Neuron (in vitro differentiated cells): ENCODE measurements around the gene MAMDC2.

Source experiments
- H2AFZ ChIP-seq: one replicate; pipeline ENCODE4 v1.6.1; 2013; ENCODE audit warnings: low read depth, mild to moderate bottlenecking, inconsistent platforms, low read length, moderate library complexity
- H3K27me3 ChIP-seq: one replicate; pipeline ENCODE4 v1.6.1; 2013; ENCODE audit warnings: low read length; ENCODE audit not compliant: insufficient read depth
- H3K36me3 ChIP-seq: one replicate; pipeline ENCODE4 v1.6.1; 2013; ENCODE audit warnings: low read length; ENCODE audit not compliant: insufficient read depth
- H3K4me1 ChIP-seq: one replicate; pipeline ENCODE4 v1.6.1; 2013; ENCODE audit warnings: low read length; ENCODE audit not compliant: insufficient read depth
- H3K4me3 ChIP-seq: 2 replicates; pipeline ENCODE4 v1.5.1; 2013; ENCODE audit warnings: mild to moderate bottlenecking, low read length, moderate library complexity
- H3K9me3 ChIP-seq: one replicate; pipeline ENCODE4 v1.6.1; 2013; ENCODE audit warnings: low read length

Gene MAMDC2

DNA sequence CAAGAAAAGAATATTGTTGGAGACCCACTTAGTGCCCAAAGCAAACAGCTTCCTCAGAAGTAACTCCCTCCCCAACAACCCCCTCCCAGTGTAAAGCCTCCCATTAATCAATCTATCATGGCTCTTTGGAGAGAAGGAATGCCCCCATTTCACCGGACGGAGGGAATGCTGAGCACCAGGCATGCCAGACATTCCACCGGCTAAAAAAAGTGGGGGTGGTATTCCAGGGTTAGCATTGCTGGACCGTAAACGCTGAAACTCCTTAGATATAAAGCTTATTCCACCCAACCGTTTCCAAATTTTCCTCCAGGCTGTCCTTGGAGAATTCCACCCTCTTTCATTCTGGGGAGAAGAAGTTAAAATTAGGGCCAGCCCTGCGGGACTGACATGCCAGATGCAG is 363 bp upstream of the MAMDC2 start:
- H3K9me3 ChIP-seq: no peaks in the 10 kb centered on the region
- H3K36me3 ChIP-seq: no peaks in the 10 kb centered on the region
- peak overlapping the region; percentile 50 for H2AFZ ChIP-seq
- peak overlapping the region; percentile 26 for H3K4me3 ChIP-seq
- H3K4me1 ChIP-seq: peaks cover 12% of the 10 kb centered on the region
- peaks cover 47% of the 10 kb centered on the region for H3K27me3 ChIP-seq

DNA sequence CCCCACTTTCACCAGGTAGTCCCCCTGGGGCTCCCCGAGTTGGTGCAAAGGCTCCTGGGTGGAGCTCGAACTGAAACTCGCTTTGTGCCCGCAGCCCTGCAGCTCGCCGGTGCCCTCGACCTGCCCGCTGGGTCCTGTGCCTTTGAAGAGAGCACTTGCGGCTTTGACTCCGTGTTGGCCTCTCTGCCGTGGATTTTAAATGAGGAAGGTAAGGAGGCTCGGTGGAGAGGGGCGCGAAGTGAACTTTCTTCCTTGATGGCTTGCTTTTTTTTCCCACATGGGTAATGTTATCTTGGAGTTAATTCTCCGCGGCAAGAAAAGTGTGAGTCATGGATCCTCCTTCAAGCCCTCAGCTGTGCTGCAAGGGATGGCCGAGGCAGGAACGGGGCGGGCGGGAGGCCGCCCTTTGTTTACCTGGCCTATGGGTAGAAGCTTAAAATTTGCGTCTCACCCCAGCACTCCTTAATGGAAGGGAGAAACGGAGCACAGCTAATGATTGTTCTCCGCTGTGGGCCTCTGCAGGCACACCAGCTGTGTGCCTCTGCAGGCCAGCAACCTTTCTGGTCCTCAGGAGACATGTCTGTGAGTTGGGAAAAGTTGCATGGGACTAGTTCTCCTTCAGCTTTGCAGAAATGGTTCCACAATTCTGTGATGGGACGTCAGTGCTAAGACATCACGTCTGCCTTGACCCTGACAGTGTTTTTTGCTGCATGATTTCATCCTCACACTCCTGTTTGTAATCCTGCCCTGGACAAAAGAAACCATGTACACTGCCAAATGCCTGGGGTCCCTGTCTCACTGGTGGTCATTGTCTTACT is 1.1 kb downstream of the MAMDC2 start:
- no peaks in the 10 kb centered on the region for H3K36me3 ChIP-seq
- peak overlapping the region; percentile 5 for H3K4me3 ChIP-seq
- H3K4me1 ChIP-seq: peaks cover 12% of the 10 kb centered on the region
- H3K27me3 ChIP-seq: peaks cover 56% of the 10 kb centered on the region
- no peaks in the 10 kb centered on the region for H3K9me3 ChIP-seq
- H2AFZ ChIP-seq: peak overlapping the region; percentile 50

DNA sequence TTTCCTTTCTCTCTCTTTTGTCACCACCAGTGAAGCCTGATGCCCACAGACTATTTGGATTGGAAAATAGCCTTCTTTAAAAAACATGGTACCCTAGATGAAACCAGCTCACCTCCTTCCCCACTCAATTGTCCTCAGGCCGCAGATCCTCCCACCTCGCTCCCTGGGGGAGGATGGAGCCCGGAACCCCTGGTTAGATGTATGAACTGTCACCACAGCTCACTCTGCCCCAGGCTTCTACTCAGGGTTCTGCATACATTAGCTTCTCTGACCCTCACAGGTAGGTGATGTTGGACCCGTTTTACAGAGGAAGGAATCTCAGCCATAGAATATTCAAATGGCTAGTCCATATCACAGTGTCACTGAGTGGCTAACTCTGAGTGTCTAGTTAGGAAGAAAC is 1.8 kb downstream of the MAMDC2 start:
- Histone ChIP-seq H3K36me3 (no peaks in the 10 kb centered on the region), H2AFZ (no peak overlapping the region), H3K4me1 (peaks cover 12% of the 10 kb centered on the region), H3K4me3 (no peak overlapping the region), H3K9me3 (no peaks in the 10 kb centered on the region), H3K27me3 (peaks cover 53% of the 10 kb centered on the region)

DNA sequence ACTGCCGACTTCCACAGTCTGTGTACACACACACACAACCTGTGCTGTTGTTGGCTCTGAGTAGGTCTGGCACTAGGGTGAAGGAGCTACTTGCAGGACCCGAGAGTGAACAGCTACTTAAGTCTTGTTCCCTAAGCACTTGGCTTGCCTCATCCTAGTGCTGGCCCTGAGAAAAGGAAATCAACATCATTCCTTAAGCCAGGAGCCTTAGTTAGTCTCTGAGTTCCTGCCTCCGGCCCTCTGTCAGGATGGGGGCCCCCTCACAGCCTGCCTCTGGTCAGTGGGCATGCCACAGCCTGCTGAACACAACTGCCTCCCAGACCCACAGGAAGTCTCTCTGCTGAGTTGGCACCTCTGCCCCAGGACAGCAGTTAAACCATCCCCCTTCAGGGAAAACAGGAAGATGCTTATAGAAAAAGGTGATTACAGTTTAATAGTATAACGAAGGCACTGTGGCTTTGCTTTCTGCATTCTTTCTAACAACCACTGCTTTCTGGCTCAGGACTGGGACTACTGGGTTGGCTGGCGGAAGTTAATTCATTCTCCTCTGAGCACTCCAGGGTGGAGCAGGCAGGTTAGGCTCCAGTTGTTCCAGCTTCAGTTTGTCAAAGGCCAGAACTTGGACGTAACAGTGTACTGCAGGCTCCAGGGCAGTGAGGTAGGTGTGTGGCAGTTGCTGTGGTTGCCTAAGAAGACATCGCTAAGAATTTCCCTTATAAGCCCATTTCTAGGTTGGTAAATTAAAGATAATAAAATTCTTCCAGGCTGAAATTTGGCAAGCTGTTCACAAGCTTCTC is 2.8 kb downstream of the MAMDC2 start:
- H3K4me3 ChIP-seq: no peak overlapping the region
- H3K9me3 ChIP-seq: no peaks in the 10 kb centered on the region
- H2AFZ ChIP-seq: no peak overlapping the region
- peaks cover 12% of the 10 kb centered on the region for H3K4me1 ChIP-seq
- no peaks in the 10 kb centered on the region for H3K36me3 ChIP-seq
- H3K27me3 ChIP-seq: peaks cover 51% of the 10 kb centered on the region

DNA sequence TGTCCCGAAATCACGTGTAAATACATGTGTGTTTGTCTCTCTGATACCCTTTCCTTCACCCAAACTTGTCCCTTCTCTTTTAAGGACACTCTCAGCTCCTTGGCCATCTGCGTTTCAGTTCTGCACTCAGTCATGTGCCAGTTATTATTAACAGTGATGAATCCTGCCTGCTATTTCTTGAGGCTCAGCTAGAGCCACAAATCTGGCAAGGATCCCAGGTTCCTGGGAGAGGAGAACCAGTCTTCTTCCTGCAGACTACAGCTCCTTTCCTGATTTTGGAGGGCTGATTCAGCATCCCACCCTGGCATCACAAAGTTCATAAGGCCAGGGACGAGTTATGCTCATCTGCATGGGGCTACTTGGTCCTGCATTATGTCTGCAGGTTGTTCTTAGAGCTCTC is 5.6 kb downstream of the MAMDC2 start:
- no peak overlapping the region for H3K4me3 ChIP-seq
- no peak overlapping the region for H2AFZ ChIP-seq
- H3K36me3 ChIP-seq: no peaks in the 10 kb centered on the region
- no peaks in the 10 kb centered on the region for H3K9me3 ChIP-seq
- peaks cover 46% of the 10 kb centered on the region for H3K27me3 ChIP-seq
- no peaks in the 10 kb centered on the region for H3K4me1 ChIP-seq

DNA sequence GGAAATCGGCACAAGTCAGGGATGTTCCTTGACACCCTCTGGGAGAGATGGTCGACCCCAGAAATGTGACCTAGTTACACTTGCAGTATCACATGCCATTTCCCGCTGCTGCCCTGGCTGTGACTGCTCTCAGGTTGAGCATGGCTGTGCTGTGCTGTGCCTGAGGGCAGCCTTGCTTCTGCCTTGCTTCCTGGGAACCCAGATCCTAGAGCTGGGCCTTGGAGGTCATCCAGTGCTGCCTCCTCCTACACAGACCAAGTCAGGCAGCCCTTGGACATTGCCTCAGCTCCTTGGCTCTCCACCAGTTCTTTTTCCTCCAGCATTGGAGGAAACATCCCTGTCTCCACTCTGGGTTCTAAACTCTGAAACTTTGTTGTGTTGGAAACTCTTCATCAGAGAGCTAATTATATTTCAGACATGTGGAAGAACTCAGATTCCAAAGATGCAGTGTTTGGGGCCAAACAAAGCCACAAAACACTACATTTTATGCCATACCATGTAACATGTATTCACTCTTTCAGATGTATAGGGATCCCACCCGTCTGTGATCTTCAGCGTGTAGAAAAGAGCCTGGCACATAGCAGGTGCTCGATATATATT is 6.1 kb downstream of the MAMDC2 start:
- Histone ChIP-seq H3K9me3 (no peaks in the 10 kb centered on the region), H3K27me3 (peaks cover 40% of the 10 kb centered on the region), H3K4me3 (no peak overlapping the region), H2AFZ (no peak overlapping the region), H3K4me1 (no peaks in the 10 kb centered on the region), H3K36me3 (no peaks in the 10 kb centered on the region)

DNA sequence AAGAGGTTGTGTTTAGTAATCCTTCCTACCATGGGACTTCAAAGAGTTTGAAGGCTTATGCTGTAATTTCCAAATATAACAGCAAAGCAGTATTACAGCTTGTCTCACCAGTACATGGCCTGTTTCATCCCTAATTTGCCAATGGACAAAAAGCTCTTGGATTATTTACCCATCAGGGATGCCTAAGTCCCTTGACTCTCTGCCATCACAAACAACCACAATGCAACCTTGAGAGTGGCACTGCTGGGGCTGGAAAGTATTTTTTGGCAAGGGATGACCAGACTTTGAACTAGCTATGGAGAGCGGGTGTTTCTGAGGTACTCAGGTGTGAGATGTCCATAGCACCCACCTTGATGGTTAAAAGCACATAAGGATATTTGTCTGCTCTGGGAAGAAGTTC is 9.1 kb downstream of the MAMDC2 start:
- no peaks in the 10 kb centered on the region for H3K4me1 ChIP-seq
- peaks cover 2% of the 10 kb centered on the region for H3K9me3 ChIP-seq
- no peak overlapping the region for H2AFZ ChIP-seq
- peaks cover 22% of the 10 kb centered on the region for H3K27me3 ChIP-seq
- no peaks in the 10 kb centered on the region for H3K36me3 ChIP-seq
- H3K4me3 ChIP-seq: no peak overlapping the region

DNA sequence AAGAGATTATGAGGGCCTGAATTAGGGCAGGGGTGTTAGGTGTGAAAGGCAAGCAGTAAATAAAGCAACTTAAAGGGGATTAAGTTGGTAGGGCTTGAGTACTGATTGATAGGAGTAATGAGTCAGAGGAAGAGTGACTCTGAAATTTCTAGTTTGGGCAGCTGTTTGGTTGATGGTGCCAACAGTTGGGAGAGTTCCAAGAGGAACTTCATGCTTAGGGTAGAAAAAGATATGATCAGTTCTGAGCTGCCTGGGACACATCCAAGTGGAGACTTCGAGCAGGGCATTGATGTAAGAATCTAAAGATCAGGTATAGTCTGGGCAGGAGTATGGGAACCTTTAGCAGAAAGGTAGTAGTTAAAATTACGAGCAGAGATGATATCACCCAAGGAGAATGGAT is 10.2 kb downstream of the MAMDC2 start:
- Histone ChIP-seq H2AFZ (no peak overlapping the region), H3K4me3 (no peak overlapping the region), H3K9me3 (peaks cover 2% of the 10 kb centered on the region), H3K36me3 (no peaks in the 10 kb centered on the region), H3K4me1 (no peaks in the 10 kb centered on the region), H3K27me3 (peaks cover 22% of the 10 kb centered on the region)

DNA sequence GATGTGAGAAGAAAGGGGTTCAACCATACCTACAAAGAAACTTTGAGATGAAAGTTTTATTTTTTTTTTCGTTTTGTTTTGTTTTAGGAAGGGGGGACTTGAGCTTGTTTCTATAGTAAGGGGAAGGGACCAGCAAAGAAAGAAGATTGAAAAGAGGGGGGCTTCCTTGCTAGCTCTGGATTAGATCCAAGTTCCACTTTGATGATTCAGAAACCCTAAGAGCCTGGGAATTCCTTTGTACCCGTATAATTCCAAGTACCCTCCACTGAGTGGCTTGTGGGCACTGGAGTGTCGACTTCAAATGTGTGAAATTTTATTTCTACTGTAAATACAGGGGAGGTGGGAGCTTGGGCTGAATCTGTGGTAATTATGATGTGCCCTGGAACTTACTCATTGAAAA is 10.9 kb downstream of the MAMDC2 start:
- H2AFZ ChIP-seq: no peak overlapping the region
- no peaks in the 10 kb centered on the region for H3K36me3 ChIP-seq
- no peak overlapping the region for H3K4me3 ChIP-seq
- no peaks in the 10 kb centered on the region for H3K4me1 ChIP-seq
- peaks cover 16% of the 10 kb centered on the region for H3K27me3 ChIP-seq
- H3K9me3 ChIP-seq: peaks cover 2% of the 10 kb centered on the region

DNA sequence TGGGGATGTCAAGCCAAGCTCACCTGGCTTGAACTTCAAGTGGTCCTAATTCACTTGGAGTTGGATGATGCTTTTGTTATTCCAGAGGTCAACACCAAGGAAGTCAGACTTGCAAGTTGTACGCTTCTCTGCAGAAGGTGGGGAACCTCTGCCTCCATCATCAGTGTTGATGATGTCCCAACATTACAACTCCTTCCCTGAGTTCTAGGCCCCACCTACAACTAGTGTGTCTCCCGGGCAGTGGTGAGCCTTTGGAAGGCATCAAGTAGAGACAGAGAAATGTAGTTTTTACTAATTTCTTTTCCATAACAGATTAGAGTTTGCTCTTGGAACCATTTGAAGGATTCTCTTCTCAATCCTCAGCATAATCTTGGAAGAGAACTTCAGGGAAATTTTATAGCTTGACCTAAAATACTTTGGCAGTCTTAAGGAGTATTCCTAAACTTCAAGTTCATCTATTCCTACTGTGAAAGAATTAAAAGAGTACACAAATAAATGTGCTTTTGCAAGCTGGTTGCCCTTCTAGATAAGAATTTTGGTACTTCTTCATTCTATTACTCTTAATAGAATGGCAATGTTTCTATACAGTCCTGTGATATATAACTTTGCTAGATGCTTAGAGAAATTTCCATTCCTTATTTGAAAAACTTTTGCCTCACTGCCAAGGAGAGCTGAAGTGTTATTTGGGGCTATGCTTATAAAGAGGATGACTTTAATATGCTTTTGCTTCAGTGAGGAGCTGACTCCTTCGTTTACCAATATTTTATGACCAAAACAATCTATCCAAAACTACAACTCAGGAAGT is 12.0 kb downstream of the MAMDC2 start:
- Histone ChIP-seq H3K9me3 (peaks cover 2% of the 10 kb centered on the region), H3K36me3 (no peaks in the 10 kb centered on the region), H2AFZ (no peak overlapping the region), H3K4me1 (no peaks in the 10 kb centered on the region), H3K4me3 (no peak overlapping the region), H3K27me3 (peaks cover 14% of the 10 kb centered on the region)

DNA sequence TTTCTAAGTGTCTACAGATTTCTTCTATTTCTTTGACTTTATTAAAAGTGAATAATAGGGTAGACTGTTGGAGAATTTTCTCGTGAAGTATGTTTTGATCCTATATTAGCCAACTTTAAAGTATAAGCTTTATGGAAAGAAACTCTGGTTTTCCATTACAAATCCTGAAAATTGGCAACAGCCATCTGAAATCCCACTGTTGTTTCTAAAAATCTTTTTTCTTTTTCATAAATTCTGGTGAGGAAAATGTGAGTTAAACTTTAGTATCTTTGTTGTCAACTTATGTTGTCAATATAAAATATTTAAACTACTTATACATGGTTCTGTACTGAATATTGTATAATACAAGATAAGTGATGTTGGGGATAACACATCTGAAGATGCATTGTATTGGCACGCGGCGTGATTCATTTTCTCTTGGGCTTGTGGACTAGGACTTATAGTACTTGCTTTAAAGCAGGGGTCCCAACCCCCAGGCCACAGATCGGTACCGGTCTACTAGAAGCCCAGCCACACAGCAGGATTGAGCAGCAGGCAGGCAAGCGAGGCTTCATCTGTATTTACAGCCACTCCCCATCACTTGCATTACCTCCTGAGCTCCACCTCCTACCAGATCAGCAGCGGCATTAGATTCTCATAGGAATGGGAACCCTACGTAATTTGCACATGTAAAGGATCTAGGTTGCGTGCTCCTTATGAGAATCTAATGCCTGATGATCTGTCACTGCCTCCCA is 12.7 kb downstream of the MAMDC2 start:
- peaks cover 14% of the 10 kb centered on the region for H3K27me3 ChIP-seq
- H3K4me3 ChIP-seq: no peak overlapping the region
- no peaks in the 10 kb centered on the region for H3K36me3 ChIP-seq
- H2AFZ ChIP-seq: no peak overlapping the region
- H3K4me1 ChIP-seq: no peaks in the 10 kb centered on the region
- H3K9me3 ChIP-seq: peaks cover 2% of the 10 kb centered on the region

DNA sequence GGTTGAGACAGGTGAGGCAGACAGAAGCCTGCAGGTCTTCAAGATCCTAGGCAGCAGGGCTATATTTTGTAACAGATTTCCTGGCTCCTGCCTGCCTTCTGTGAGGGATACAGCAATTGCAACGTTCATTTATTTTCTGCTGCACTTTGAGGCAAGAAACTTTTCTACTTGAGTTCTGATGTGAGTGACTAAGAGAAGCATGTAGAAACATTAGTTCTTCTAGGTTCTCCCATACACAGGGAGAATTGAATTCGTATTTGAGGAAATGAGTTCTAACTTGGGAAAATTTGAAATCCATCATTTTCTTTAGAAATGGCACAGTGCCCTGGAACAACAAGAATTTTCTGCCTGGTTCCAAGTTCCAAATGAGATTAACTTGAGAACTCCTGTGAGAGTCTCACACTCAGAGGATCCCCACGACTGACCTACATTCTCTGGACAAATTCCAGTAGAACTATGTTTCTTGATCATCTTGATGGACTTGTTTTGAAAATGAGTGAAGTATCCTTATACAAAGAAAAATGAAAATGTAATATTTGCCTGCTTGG is 15.0 kb downstream of the MAMDC2 start:
- Histone ChIP-seq H3K4me1 (no peaks in the 10 kb centered on the region), H2AFZ (no peak overlapping the region), H3K9me3 (peaks cover 2% of the 10 kb centered on the region), H3K4me3 (no peak overlapping the region), H3K36me3 (no peaks in the 10 kb centered on the region), H3K27me3 (peaks cover 2% of the 10 kb centered on the region)
